HG02763 (cell line): ENCODE measurements around the gene ARHGAP1.

ENCODE experiments used
- ATAC-seq: cut with Tn5 transposase; IDR thresholded peaks from one replicate; pipeline ENCODE4 v1.9.1; 2021; ENCODE audit warnings: mild to moderate bottlenecking, moderate library complexity; ENCODE audit not compliant: unreplicated experiment

The ARHGAP1 gene

DNA sequence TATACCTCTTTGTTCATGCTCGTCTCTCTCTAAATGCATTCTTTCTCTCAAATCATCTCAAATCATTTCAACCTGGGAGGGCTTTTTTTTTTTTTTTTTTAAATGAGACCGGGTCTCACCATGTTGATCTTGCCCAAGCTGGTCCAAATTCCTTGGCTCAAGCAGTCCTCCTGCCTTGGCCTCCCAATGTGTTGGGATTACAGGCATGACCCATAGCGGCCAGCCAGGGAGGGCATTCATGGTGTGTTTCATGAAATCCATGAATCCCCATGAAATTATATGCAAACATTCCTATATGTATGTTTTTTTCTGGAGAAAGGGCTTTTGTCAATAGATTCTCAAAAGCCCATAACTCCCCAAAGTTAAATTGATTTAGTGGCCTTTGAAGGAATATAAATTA is 56.9 kb downstream of the ARHGAP1 start:
- no peak for ATAC-seq

DNA sequence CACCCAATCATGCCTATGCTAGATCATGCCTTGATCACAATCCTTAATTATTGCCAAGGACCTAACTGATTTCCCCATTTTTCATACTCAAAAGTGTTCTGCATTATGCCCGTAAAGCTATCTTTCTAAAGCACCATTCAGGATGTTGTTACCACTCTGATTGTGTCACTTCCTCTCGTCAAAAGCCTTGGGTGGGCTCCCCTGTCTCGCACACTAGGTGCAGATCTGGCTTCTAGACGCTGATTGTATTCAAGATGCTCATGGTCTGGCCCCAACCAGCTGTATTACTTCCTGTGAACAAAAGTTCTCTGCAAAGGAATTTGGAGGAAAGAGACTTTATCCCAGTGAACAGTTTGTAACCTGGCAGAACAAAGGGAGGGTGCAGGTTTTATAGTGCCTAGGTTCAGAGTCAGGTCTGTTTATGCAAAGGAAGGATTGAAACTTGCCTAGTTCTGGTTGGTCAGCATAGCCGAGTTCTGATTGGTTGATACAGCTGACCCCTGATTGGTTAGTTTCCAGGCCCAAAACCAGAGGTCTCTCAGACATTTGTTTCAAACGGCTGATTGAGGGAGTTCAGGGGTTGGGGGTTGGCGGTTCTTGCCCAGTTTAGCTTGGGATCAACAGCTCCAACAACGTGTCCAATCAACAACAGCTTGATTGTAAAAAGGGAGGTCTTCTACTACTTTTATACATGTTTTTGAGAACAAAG is 57.6 kb downstream of the ARHGAP1 start:
- ATAC-seq = no peak

DNA sequence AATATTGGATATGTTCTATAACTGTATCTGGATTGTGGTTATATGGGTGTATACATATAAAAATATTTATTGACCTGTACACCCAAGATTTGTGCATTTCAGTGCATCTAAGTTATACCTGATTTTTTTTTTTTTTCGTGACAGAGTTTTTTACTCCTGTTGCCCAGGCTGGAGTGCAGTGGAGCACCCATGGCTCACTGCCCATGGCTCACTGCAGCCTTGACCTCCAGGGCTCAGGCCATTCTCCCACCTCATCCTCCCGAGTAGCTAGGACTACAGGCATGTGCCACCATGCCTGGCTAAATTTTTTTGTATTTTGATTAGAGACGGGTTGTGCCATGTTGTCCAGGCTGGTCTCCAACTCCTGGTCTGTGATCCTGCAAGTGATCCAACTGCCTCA is 58.8 kb downstream of the ARHGAP1 start:
- no peak for ATAC-seq

DNA sequence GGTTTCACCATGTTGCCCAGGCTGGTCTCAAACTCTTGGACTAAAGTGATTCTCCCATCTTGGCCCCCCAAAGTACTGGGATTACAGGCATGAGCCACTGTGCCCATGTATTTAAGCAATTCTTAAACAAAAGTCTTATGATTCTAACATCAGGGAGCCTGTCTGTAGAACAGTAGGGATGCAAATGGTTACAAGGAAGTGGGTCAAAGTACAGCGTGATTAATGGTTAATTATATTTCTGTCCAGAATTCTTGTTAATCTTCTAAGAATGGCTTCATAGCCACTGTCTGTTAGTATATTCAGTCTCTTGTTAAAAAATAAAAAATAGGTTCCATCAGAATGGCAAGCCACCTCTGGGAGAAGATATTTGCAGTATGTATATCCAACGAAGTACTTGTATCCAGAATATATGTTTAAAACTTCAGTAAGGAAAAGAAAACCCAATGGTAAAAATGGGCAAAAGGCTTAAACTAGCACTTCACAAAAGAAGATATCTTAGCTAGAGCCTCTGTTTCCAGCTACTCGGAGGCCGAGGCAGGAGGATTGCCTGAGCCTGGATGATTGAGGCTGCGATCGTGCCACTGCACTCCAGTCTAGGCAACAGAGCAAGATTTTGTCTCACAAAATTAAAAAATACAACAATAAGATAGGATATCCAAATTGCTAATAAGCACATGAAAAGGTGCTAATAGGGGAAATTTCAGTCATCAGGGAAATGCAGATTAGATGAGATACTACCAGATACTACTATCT is 60.2 kb downstream of the ARHGAP1 start:
- ATAC-seq = no peak

DNA sequence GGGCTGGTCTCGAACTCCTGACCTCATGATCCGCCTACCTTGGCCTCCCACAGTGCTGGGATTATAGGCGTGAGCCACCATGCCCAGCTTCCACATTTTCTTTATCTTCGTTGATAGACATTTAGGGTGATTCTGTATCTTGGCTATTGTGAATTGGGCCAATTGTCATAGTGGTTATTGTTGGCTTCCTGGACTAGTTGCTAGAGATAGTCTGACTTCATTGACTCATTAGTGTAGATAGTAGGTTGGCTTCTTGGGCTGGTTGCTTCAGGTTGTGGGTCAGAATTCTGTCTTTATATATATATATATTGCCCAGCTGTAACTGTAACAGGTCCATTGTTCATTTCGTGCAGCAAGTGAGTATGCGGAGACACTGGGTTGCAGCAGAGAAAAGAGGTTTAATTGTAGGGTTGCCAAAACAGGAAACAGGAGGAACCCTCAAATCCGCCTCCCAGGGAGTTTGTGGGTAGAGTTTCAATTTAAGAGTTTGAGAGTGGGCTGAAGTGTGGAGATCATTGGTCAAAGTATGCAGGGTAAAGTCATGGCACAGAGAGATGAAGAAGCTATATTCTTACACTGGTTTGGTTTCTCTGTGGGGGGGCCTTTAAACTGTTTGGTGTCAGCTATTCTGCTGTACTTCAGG is 61.1 kb downstream of the ARHGAP1 start:
- ATAC-seq = no peak

DNA sequence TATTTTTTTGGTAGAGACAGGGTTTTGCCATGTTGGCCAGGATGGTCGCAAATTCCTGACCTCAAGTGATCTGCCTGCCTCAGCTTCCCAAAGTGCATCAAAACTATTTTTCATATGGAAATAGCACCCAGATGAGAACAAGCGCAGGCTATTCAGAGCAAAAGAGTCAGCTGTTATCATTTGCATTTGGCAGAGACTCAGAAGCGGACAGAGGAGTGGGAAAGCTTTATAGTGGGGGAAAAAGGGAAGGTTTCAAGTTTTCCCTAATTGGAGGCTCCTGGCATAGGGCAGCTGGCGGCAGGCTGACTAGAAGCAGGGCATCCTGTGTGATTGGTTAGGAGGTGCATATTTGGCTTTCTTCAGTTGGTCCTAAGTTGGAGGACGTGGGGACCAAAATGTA is 62.9 kb downstream of the ARHGAP1 start:
- ATAC-seq = no peak

DNA sequence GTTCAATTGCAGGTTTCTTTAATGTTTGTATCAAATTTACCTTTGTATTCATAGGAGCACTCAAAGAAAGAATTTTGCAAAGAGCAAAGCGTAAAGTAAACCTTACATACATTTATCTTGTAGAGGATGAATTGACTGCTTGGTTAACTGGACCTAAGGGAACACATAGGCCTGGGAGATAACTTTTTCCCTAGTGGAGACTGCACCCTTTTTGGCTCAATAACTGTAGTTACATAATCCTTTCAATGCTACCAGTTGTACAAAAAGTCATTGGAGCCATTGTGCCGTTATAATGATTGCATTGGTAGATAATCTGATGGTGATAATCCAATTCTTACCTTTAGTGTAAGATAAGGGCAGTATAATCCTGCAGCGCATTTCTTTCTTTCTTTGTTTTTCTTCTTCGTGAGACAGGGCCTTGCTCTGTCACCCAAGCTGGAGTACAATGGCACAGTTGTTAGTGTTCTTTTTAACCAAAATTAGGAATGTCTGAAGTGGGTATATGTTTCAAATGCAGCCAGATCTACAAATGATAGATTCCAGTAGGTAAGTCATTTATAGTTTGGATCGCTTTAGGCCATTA is 64.8 kb downstream of the ARHGAP1 start:
- ATAC-seq = no peak

DNA sequence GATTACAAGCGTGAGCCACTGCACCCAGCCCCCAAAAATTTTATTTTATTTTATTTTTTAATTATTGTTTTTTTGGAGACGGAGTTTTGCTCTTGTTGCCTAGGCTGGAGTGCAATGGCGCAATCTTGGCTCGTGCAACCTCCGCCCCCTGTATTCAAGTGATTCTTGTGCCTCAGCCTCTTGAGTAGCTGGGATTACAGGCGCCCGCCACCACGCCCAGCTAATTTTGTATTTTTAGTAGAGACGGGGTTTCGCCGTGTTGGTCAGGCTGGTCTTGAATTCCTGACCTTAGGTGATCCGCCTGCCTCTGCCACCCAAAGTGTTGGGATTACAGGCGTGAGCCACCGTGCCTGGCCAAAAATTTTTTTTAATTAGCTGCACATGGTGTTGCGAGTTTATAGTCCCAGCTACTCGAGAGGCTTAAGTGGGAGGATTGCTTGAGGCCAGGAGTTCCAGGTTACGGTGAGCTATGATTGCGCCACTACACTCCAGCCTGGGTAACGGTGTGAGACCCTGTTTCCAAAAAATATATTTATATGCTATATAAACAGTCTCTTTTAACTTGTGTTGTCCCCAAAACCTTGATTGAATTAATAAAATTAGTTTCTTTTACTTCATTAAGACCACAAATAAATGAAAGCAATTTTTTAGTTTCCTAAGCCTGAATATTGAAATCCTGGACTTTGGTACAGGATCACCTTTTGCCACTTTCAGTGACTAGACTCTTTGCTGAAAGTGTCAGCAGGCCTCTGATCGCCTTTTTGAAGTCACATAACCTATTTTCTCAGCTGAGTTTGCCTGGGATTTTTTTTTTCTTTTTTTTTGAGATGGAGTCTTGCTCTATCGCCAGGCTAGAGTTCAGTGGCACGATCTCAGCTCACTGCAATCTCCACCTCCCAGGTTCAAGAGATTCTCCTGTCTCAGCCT is 66.9 kb downstream of the ARHGAP1 start:
- ATAC-seq = no peak

DNA sequence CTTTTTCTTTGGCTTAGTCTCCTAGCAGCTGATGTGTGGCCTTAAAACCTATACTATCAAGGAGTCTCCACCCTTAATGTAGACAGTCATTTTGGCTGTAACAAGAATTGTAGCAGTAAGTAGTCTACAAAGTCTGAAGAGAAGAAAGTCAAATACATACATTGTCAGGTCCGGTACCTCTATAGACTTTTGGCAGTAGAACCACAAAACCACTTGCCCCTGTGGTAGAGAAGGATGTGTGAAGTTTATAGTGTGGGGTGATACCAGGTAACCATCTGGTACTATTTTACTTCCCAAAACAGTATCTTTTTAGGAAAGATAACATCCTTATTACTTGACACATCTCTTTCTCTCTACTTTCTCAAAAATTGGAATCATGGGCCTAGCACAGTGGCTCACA is 67.9 kb downstream of the ARHGAP1 start:
- ATAC-seq = no peak

DNA sequence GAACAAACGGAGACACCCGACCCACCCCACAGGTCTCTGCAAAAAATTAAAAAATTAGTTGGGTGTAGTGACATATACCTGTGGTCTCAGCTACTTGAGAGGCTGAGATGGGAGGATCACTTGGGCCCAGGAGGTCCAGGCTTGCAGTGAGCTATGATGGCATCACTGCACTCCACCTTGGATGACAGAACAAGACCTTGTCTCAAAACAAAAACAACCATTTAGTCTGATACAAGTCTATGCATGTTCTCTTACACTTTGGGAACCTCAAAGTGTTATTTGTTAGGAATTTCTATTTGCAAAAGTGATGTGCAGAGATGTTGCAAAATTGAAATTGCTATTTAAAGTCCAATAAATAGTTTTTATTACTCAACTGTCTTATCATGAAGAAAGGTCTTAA is 68.7 kb downstream of the ARHGAP1 start:
- ATAC-seq = no peak

DNA sequence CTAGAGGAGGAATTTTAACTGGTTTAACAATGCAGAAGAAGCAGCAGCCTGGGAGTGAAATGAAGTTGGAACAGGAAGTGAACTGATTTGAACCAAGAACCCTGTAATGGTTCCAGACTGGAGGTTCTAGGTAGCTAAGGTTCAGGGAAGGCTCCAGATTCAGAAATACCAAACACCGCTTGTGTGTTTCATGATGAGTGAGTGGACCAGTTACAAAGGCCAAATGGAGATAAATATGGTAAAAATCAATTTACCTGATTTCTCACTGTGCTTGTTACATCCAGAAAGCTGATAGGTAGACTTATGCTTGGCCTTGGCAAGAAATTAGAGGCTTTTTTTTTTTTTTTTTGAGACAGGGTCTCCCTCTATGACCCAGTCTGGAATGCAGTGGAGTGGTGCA is 70.2 kb downstream of the ARHGAP1 start:
- no peak for ATAC-seq

DNA sequence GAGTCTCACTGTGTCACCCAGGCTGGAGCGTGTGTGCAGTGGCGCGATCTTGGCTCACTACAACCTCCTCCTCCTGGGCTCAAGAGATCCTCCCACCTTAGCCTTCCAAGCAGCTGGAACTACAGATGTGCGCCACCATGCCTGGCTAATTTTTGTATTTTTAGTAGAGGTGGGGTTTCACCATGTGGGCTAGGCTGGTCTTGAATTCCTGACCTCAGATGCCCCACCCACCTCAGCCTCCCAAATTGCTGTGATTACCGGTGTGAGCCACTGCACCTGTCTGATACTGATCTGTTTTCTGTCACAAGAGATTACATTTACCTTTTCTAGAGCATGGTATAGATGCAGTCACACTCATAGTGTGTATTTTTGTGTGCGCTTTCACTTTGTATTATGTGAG is 71.5 kb downstream of the ARHGAP1 start:
- ATAC-seq = no peak
